Heart right ventricle (tissue), 16 donors: Measurements from ENCODE around the gene KLHL22. TPM values are rescaled to one million over a fixed set of nuclear protein-coding genes. Genes with fewer than 3 reads are reported as not detected.

Source experiments
- ATAC-seq, 8 donors: fragments of 200-7000 bp; cut with Tn5 transposase; one replicate each; pipeline ENCODE4 v1.9.1; 2020; ENCODE audit warnings: mild to moderate bottlenecking in 8 of 8, moderate library complexity in 8 of 8, moderate number of reproducible peaks in 1 of 8
- DNase-seq, 2 donors: peaks; one replicate each; pipeline ENCODE4 v3.0.0-alpha.2; 2020
- H3K27ac ChIP-seq, 10 donors: fragments of 200-600 bp; sonication (generic) in 2 of 10; one replicate each; pipeline versions ENCODE4 v1.5.0 to v1.8.0; 2020 to 2022; ENCODE audit warnings: mild to moderate bottlenecking in 3 of 10
- H3K27me3 ChIP-seq, 7 donors: fragments of 200-600 bp; one replicate each; pipeline ENCODE4 v1.8.0; 2021 to 2022; ENCODE audit warnings: mild to moderate bottlenecking in 2 of 7
- H3K36me3 ChIP-seq, 9 donors: fragments of 200-600 bp; sonication (generic) in 1 of 9; one replicate each; pipeline versions ENCODE4 v1.5.0 to v1.8.0; 2020 to 2022; ENCODE audit warnings: mild to moderate bottlenecking in 2 of 9
- H3K4me1 ChIP-seq, 9 donors: fragments of 200-600 bp; sonication (generic) in 1 of 9; one replicate each; pipeline versions ENCODE4 v1.5.0 to v1.8.0; 2020 to 2022; ENCODE audit warnings: mild to moderate bottlenecking in 4 of 9
- H3K4me3 ChIP-seq, 10 donors: fragments of 200-600 bp; sonication (generic) in 2 of 10; one replicate each; pipeline versions ENCODE4 v1.5.0 to v1.8.0; 2020 to 2022; ENCODE audit warnings: mild to moderate bottlenecking in 7 of 10, moderate library complexity in 2 of 10
- H3K9me3 ChIP-seq, 11 donors: fragments of 200-600 bp in 10 of 11; sonication (generic) in 2 of 11; one replicate each; pipeline versions ENCODE4 v1.5.0 to v1.8.0; 2013 to 2022; ENCODE audit warnings: mild to moderate bottlenecking in 2 of 11, control low read depth in 1 of 11, moderate library complexity in 1 of 11
- CTCF ChIP-seq, 9 donors: fragments of 200-600 bp; sonication (generic) in 2 of 9; IDR thresholded peaks; one replicate each; pipeline versions ENCODE4 v1.5.0 to v1.8.0; 2021 to 2022; ENCODE audit warnings: antibody characterized with exemption in 9 of 9, mild to moderate bottlenecking in 5 of 9, moderate library complexity in 1 of 9
- WGBS, 2 donors: extraction: QIAGEN DNeasy Blood & Tissue Kit; methylation state at CpG; one replicate each; pipeline ENCODE4 v1.1.7; 2013; ENCODE audit warnings: inconsistent platforms in 1 of 2; 5-methylcytosine and 5-hydroxymethylcytosine counted together
- intact Hi-C, 10 donors: fragments of 100-400 bp; cut with DNase I; formaldehyde crosslinking; loops; one replicate each; pipeline versions ENCODE4 v1.11.1 to v1.14.2; 2022
- polyA plus RNA-seq, 2 donors: library from polyadenylated mRNA; stranded (reverse); fragments of 200-250 nt; gene quantifications; one replicate each; pipeline ENCODE4 v1.2.3, GENCODE V29; 2013
- total RNA-seq, 10 donors: library from RNA; stranded (reverse); fragmentation: NEBNext Ultra II Directional in 3 of 10; extraction: Animal tissue kit (Norgen Biotek cat#: 25700) in 3 of 10; gene quantifications; one replicate each; pipeline versions ENCODE4 v1.2.1 to v1.2.4, GENCODE V29; 2021 to 2023
- donor health status: Arrhythmogenic right ventricular cardiomyopathy.
- donor health status: ischemic (EF 13 %, LVEDD 7.1; RV severe dilation, severe dysfunction).
- donor health status: healthy with polysubstance abuse.
- donor health status: DM: no; HTN: yes; CAD: no.
- donor health status: DM: no; HTN: no; CAD: no.
- donor health status: ischemic (EF 25% LVEDD 6.9; RV normal size, moderate dysfunction).
- donor health status: ischemic (EF 25% LVEDD 5.7; RV mildly dilated, moderate dysfunction).
- donor health status: healthy.
- donor health status: DM: yes; HTN: yes; CAD: no.
- donor health status: Ischemic cardiomyopathy.
- donor health status: ischemic (EF 35%, LVEDD 5.7; RV mildly dilated, moderate dysfunction).
- donor health status: nonischemic (EF 11% LVEDD 7.7; RV severe dilation, severe dysfunction).
- donor health status: DM: yes; HTN: yes; CAD: no.
- donor health status: PGD.
- donor health status: ischemic (EF 29% LVEDD 5.4; RV normal size, mild dysfunction).
- donor health status: nonischemic (EF 23%, LVEDD 6.1; RV moderate dilation, normal function).

The KLHL22 gene
- total and polyA plus RNA-seq, 12 donors = 11.3 to 29.3 (median 17.3) TPM

DNA sequence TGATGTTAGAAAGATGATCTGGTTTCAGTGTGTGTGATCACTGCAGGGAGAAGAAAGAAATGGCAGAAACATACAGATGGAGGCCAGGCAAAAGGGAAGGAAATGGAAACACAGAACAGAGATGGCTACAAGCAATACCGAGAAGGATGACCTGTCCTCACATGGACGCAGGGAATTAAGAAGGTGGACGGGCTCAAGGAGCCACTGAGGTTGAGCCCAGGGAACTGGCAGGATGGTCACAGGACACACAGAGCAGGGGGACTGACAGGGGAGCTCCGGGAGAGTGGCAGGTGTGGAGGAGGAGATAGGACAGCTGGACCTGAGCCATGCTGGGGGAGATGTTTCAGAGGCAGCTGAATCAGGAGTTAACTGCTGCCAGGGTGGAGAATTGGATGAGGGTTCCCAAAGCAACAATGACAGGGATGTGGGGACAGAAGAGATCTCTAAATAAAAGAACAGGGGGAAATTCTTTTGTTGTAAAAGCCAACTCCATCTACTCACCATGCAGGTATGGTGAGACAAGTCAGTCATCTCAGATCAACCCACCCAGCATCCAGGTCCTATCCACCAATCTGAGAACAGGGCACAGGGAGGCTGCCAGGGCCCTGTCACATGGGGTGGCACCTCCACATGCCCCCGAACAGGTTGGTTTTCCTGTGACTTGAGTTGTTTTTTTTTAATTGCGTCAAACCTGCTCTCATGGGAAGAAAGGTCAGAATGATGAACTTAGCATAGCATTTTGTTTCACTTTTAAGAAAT, 26.3 kb downstream of the KLHL22 start:
- H3K9me3 ChIP-seq = no peaks in the 10 kb centered on the region
- TF ChIP-seq CTCF (IDR thresholded peaks at IDR 0.05) = no peak
- peaks cover 0 to 47% (median 8%) of the 10 kb centered on the region in 9 donors for H3K36me3 ChIP-seq
- DNase-seq (no peak), ATAC-seq (no peak)
- H3K27ac ChIP-seq = no peak overlapping the region
- 82 to 86% methylated on average over 6 of the region's 6 CpGs for WGBS, 2 donors
- H3K27me3 ChIP-seq = no peaks in the 10 kb centered on the region
- intact Hi-C loops = no loop called here
- peaks cover 0 to 11% (median 0%) of the 10 kb centered on the region in 9 donors for H3K4me1 ChIP-seq
- H3K4me3 ChIP-seq = no peak overlapping the region

DNA sequence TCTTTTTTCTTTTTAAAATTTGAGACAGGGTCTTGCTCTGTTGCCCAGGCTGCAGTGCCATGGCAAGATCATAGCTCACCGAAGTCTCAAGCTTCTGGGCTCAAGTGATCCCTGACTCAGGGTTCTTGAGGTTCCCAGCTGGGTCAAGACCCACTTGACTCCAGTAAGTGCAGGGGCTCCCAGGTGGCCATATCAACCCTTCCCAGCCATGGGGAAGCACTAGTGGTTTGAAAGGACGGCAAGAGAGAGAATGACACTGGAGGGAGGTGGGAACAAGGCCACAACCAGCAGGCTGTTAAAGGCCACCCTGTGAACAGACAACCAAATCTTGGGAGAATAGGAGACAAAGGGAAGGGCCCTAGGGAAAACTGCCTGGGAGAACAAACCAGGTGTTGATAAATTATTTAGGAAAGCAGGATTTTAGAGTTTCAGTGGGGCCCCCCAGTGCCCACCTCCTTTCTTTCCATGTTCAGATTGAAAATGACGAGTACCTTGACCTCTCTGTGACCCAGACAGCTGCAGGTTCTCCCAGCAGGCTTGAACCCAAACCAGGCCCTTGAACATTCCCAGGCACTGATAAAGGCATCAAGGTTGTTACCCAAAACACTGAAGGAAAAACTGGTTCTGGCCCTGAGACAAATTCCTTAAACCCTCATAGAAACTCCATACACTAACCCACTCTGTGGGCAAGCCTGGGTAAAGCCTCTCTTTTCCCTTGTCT, 28.8 kb downstream of the KLHL22 start:
- WGBS, 2 donors = 83 to 88% methylated on average over 3 of the region's 3 CpGs
- no peak for TF ChIP-seq CTCF (IDR thresholded peaks at IDR 0.05)
- no peak for DNase-seq
- Histone ChIP-seq H3K36me3 (peaks cover 0 to 57% (median 8%) of the 10 kb centered on the region in 9 donors), H3K4me1 (peaks cover 5 to 29% (median 14%) of the 10 kb centered on the region in 9 donors), H3K9me3 (no peaks in the 10 kb centered on the region), H3K4me3 (no peak overlapping the region), H3K27me3 (no peaks in the 10 kb centered on the region), H3K27ac (no peak overlapping the region)
- intact Hi-C loops = no loop called here
- no peak for ATAC-seq

DNA sequence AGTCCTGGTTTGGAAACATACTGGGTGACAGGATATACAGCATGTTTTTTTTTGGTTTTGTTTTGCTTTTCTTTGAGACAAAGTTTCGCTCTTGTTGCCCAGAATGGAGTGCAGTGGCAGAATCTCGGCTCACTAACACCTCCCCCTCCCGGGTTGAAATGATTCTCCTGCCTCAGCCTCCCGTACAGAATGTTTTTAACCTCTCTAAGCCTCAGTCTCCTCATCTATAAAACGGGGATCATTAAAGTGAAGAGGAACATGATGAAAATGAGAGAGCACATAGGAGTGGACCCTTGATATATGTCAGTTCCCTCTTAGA, 29.9 kb downstream of the KLHL22 start:
- H3K36me3 ChIP-seq = peaks cover 0 to 46% (median 8%) of the 10 kb centered on the region in 9 donors
- no peak overlapping the region for H3K4me3 ChIP-seq
- DNase-seq = no peak
- no peak for ATAC-seq
- intact Hi-C loops = no loop called here
- no peaks in the 10 kb centered on the region for H3K9me3 ChIP-seq
- peak overlapping the region in 1 of 10 donors; percentile 26 for H3K27ac ChIP-seq
- peaks cover 5 to 29% (median 14%) of the 10 kb centered on the region in 9 donors for H3K4me1 ChIP-seq
- WGBS, 2 donors = 92 to 94% methylated on average over 5 of the region's 5 CpGs
- no peak for TF ChIP-seq CTCF (IDR thresholded peaks at IDR 0.05)
- no peaks in the 10 kb centered on the region for H3K27me3 ChIP-seq

GRCh38 chr22:20464912-20465758, 30.5 kb downstream of the KLHL22 start:
- Histone ChIP-seq H3K36me3 (peaks cover 0 to 43% (median 8%) of the 10 kb centered on the region in 9 donors), H3K27ac (peak overlapping the region in 1 of 10 donors; percentile 91), H3K4me1 (peaks cover 5 to 29% (median 14%) of the 10 kb centered on the region in 9 donors), H3K4me3 (no peak overlapping the region), H3K9me3 (no peaks in the 10 kb centered on the region), H3K27me3 (no peaks in the 10 kb centered on the region)
- DNase-seq = no peak
- intact Hi-C loops = no loop called here
- ATAC-seq = peak in 1 of 8 donors; percentile 33
- WGBS, 2 donors = 95 to 96% methylated on average over 32 of the region's 32 CpGs
- no peak for TF ChIP-seq CTCF (IDR thresholded peaks at IDR 0.05)
